ENCODE measurements around the gene GPR137C.

The GPR137C gene

GRCh38 chr14:52552063-52552988, at the start of gene GPR137C, which contains the start of gene TXNDC16:
Gene GPR137C (plus strand): TSS chr14:52552836. CDS start chr14:52553148, 312 bp downstream.
Gene TXNDC16 (minus strand): TSS chr14:52552505. CDS start chr14:52543557, 8,948 bp downstream.
- peak; percentile 99 to 100 for DNase-seq (ENCODE audit: low read depth in 2 of 2)

DNA sequence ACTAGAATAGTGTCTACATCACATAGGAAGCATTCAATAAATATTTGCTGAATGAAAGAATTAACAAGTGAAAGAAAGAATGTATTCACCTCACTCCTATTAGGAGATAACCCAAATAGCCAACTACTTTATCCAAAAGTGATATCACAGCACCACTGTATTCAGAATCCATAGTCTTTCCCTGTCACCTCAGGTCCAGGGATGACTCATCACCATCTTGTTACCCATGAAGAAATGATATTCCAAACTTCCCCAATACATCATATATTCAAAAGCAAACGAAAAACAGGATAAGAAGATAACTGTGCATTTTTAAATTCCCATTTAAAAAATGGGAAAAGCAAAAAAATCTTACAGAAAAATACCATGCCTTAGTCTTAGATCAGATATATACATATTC, 39.4 kb upstream of the GPR137C start:
- DNase-seq (ENCODE audit: low read depth in 2 of 2) = no peak

- DNase-seq (ENCODE audit: low read depth in 2 of 2) = no peak
Measured at GRCh38 chr14:52514046-52514811, 38.4 kb upstream of the GPR137C start.

DNA sequence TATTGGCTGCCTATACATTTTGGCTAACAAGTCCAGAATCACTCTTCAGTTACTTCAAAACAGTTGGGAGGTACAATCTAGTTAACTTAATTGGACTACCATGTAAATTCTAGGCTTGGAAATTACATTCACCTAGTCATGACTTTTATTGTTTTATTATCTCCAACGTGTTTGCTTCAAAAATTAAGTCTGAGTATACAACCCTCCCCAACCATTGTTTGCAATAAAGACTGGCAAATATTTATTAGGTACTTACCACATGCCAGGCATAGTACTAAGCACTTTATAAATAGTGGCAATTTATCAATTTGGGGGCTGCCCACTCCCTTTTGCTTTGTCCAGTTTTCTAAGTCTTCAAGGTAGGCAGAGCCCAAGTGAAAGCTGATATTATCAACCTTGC, 30.6 kb upstream of the GPR137C start:
- DNase-seq (ENCODE audit: low read depth in 2 of 2) = no peak

DNA sequence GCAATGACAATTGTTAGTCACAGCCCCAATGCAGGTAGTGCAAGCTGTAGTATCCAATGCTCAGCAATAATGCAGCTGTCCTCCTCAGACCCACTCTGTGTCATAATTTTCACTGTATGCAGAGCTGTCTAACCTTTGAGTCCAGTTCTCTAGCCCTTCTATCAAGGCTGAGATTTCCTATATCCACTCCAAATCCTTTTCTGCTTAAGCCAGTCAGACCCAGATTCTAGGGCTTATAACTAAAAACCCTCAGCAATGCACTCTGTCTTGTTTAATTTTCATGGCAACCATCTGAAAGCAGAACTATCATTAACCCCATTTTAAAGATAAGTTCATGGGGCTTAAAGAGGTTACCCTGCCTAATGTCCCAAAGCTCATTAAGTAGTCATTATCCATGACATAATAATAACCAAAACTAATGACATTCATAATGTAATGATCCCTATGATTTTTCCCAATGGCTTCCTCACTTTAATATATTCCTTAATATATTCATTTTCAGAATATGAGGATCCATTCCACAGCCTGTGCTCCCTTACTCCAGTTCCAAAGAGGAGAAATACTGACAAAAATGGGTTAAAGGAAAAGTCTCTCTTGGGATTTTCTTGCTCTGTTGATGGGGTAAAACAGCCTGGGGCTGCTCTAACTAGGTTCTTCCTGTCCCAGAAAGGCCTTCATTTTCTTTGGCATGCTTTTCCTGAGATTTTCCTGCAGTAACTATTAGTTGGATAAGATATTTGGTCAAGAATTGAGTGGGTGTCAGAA, 29.9 kb upstream of the GPR137C start:
- no peak for DNase-seq (ENCODE audit: low read depth in 2 of 2)

DNA sequence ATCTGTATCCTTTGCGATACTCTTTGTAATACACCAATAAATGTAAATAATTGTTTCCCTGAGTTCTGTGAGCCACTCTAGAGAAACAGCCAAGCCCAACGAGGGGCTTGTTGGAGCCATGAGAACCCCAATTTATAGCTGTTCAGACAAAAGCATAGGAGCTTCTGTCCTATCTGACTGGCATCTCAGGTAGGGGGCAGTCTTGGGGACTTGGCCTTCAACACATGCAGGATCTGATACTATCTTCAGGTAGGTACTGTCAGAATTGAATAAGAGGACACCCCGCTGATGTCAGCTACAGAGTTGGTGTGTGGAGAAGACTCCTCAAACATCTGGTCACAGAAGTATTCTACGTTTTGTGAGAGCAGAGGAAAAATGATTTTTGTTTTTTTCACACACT, 25.6 kb upstream of the GPR137C start:
- no peak for DNase-seq (ENCODE audit: low read depth in 2 of 2)

DNA sequence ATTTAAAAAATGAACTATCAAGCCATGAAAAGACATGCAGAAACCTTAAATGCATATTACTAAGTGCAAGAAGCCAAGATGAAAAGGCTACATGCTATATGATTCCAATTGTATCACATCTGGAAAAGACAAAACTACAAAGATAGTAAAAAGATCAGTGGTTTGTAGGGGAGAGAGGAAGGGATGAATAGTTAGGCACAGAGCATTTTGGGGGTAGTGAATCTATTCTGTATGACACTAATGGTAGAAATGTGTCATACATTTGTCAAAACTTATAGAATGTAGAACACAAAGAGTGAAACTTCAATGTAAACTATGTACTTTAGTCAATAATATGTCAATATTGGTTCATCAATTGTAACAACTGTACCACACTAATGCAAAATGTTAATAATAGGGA, 21.2 kb upstream of the GPR137C start:
- DNase-seq (ENCODE audit: low read depth in 2 of 2) = no peak

DNA sequence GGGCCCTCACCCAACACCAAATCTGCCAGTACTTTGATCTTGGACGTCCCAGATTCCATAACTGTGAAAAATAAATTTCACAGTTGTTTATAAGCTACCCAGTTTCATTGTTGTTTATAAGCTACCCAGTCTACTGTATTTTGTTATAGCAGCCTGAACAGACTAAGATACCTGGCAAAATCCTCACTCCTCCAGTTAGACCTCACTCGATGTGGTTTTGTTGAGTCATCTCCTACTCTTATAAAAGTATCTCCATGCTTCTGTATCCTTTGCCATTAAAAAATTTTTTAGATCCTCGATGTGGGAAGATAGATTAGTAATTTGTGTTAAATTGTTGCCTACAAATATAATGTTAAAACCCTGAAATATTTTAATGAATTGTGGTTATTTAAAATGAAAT, 16.4 kb upstream of the GPR137C start:
- DNase-seq (ENCODE audit: low read depth in 2 of 2) = no peak

GRCh38 chr14:52538623-52539022, 14.0 kb upstream of the GPR137C start:
- DNase-seq (ENCODE audit: low read depth in 2 of 2) = no peak

DNA sequence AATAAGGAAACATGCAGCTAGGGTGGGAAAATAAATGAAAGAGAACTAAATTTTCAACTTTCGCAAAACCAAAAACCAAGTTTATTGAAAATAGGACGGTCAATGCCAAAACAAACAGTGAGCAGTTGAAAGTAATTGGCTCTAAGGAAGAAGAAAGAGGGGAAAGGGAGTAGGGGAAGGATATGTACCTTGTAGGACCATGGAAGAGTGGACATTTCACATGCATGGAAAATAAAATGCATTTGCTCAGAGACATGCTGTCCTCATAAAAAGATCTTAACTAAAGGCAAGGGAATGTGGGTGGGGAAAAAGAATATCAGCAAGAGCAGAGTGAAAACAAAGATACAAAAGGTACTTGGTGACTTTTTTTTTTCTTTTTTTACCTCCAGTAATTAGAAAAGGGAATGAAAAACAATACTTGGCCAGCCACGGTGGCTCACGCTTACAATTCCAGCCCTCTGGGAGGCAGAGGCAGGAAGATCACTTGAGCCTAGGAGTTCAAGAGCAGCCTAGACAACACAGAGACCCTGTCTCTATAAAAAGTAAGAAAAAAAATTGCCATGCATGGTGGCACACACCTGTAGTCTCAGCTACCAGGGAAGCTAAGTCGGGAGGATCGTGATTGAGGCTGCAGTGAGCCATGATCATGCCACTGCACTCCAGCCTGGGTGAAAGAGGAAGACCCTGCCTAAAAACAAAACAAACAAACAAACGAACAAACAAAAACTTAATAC, 6.9 kb upstream of the GPR137C start:
- DNase-seq (ENCODE audit: low read depth in 2 of 2) = no peak

GRCh38 chr14:52546318-52546670, 6.3 kb upstream of the GPR137C start:
- no peak for DNase-seq (ENCODE audit: low read depth in 2 of 2)

DNA sequence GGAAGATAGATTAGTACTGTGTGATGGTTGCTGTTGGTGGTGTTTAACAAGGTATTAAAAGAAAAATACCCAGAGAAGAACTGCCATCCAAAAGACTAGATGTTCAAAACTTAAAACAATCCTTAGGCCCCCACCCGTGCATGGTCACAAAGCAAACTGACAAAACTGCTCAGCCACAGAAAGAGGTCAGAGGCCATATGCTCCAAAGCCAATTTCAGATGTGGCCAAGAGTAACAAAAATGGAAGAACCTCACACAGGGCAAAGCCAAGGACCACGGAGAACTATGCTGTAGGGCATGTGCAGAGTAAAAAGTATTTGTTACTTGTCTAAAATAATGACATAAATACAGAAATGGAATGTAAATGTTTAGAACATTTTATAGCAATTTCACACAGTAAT, 5.6 kb upstream of the GPR137C start:
- no peak for DNase-seq (ENCODE audit: low read depth in 2 of 2)

DNA sequence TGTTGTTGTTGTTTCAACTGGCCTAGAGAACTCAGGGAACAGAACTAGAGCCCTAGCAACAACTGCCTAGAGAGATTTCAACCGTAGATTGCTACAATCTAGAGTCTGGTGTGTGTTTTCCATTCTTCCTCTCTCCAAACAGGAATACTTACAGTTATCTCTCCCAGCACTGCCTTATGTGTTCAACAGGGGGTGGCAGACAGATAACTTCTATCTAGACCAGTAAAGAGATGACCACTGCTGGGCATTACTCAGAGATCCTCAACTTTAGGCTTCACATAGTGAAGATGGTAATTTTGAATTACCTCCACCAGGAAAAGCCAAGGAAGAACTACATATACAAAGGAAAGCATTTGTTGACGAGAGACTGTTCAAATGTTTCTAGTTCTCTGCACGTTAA, 5.1 kb upstream of the GPR137C start:
- DNase-seq (ENCODE audit: low read depth in 2 of 2) = no peak

DNA sequence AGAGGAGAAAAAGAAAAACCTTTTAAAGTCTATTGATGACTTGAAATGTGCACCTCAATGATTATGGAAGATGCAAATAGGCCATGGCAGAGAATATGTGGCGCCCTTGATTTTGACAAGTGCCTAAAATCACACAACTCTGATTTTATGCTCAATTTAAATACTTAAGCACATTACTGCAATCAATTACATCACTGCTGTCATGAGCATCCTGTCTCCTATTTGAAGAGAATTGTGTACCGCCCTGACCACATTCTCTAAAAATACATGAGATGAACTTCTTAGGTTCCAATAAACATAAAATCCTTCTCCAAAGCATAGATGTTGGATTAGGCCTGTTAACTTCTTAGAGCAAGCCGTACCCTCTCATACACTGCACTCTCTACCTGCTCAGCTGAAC, 2.0 kb upstream of the GPR137C start:
- no peak for DNase-seq (ENCODE audit: low read depth in 2 of 2)

DNA sequence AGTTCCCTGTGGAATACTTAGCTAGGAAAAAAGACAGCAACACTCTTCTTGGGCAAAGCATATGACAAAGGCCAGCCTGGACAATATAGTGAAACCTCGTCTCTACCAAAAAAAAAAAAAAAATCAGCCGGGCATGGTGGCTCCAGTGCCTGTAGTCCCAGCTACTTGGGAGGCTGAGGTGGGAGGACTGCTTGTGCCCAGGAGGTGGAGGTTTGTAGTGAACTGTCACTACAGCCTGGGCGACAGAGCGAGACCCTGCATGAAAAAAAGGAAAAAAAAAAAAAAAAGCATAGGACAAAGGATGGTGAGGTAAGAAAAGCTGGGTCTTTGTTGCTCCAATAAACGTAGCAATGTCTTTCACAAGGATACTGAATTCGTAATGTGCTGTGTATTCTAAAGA, 1.4 kb upstream of the GPR137C start:
- no peak for DNase-seq (ENCODE audit: low read depth in 2 of 2)

- DNase-seq (ENCODE audit: low read depth in 2 of 2) = no peak
Measured at GRCh38 chr14:52551696-52552062, 957 bp upstream of the GPR137C start.

DNA sequence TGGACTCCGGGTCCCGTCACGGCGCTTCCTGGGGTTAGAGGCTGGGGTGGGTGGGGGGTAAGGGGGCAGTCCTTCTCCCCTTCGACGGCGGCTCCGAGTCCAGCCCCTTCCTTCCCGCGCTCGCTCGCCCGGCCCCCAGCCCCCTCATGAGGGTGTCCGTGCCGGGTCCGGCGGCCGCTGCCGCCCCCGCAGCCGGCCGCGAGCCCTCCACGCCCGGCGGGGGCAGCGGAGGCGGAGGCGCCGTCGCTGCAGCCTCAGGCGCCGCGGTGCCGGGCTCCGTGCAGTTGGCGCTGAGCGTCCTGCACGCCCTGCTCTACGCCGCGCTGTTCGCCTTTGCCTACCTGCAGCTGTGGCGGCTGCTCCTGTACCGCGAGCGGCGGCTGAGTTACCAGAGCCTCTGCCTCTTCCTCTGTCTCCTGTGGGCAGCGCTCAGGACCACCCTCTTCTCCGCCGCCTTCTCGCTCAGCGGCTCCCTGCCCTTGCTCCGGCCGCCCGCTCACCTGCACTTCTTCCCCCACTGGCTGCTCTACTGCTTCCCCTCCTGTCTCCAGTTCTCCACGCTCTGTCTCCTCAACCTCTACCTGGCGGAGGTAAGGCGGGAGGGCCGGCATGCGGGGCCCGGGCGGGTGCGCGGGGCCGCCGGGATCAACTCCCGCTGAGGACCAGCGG, 500 bp downstream of the GPR137C start:
- DNase-seq (ENCODE audit: low read depth in 2 of 2) = peak in 1 of 2 experiments; percentile 25

DNA sequence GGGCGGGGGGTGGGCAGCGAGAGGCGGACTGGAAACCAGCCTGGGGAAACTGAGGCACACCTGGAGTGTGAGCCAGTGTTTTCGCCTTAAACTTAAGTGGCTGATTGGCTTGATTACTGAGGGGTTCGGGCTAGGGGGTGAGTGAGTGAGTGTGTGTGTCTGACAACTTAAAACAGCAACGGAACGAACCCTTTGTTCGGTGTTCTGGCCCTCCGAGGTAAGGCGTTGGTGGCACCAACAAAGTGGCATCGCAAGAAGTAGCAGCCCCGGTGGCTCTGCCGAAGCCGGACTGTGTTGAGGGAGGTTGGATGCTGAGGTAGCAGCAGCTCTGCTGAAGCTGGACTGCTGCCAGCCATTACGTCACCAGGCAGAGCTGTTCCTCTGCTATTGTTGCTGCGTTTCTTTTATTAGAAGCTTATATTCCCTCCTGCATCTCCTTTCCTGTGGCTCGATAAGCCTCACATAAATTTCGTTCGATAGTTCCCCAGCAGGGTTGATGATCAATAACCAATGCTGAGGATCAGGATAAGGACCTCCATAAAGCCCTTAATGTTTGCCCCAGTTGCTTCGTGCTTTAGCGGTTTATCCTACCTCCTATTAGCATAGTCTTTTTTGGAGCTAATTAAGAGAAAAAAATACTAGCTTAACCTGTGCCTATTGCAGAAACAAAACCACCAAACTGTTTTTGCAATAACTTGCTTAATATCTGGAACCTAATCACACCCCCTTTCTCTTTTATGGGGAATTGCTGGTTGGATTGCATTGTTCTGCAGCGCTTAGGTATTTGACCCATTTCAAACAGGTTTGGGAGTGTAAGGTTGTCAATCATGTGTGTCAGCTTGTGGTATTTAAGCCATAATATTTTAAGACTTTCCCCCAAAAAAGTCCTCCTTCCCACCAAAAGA, 1.3 kb downstream of the GPR137C start:
- DNase-seq (ENCODE audit: low read depth in 2 of 2) = peak; percentile 44 to 70

- no peak for DNase-seq (ENCODE audit: low read depth in 2 of 2)
Measured at GRCh38 chr14:52558688-52559087, 6.1 kb downstream of the GPR137C start.

GRCh38 chr14:52563120-52563519, 10.5 kb downstream of the GPR137C start:
- DNase-seq (ENCODE audit: low read depth in 2 of 2) = no peak
